Caki2 (cell line): Measurements from ENCODE around the gene ENTPD6. TPM values are rescaled to one million over a fixed set of nuclear protein-coding genes. Genes with fewer than 3 reads are reported as not detected.
"Not testable (repeated sequence)": the region's sequence is repeated elsewhere in the genome, so short reads cannot be mapped to it uniquely, and the experiment has no call there.

Experiments used
- DNase-seq: peaks from one replicate; pipeline ENCODE4 v3.0.0-alpha.2; 2015; ENCODE audit warnings: low read depth
- in situ Hi-C: cut with HindIII; loops from 2 replicates; pipeline ENCODE4 v1.10.0; 2016; ENCODE audit warnings: low sequenced_read_pairs, low pct_unique_long_range_greater_than_20kb, mixed read lengths
- total RNA-seq: library from RNA; depleted of rRNA; stranded (reverse); fragments of >200 nt; shearing (Covaris generic); gene quantifications from 2 replicates; pipeline ENCODE4 v1.2.3, GENCODE V29; 2014; ENCODE audit warnings: low replicate concordance

The ENTPD6 gene
- total RNA-seq, 1 experiment from 2014 or later = 122 TPM

DNA sequence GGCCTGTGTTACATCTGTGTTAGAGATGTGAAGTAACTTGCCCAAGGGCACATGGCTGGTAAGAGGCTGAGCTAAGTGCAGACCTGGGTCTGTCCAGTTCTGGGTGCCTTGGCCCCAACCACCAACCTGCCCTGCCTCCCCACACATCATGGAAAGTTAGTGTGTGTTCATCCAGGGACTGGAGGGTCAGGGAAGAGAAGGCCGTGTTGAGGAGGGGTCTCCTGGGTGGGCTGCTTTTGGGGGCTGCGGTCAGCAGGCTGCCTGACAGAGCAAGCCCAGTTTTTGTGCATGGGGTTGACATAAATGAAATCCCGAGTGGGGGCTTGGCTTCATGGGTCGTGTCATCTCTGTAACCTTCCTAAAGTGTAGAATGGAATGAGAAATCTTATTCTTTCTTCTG, 63.3 kb downstream of the ENTPD6 start:
- in situ Hi-C loops = no loop called here
- DNase-seq = no peak

DNA sequence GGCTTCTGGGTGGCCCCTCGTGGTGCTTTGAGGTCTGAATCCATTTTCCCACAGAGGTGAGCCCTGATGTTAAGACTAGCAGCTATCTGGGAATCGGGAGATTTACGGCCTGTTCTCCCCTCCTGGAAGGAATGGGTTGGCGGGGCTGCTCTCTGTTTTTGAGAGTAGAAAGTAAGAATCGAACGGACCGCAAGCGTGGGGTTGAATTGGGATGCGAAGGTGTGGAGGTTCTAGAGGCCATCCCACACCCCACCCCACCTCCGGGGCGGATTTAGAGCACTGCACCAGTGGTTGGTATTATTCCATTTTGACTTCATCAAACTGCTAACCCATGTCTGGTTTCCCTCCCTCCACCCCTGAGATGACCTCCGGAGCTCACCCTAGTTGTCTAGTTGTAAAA, 63.8 kb downstream of the ENTPD6 start:
- DNase-seq = no peak
- in situ Hi-C loops = no loop called here

DNA sequence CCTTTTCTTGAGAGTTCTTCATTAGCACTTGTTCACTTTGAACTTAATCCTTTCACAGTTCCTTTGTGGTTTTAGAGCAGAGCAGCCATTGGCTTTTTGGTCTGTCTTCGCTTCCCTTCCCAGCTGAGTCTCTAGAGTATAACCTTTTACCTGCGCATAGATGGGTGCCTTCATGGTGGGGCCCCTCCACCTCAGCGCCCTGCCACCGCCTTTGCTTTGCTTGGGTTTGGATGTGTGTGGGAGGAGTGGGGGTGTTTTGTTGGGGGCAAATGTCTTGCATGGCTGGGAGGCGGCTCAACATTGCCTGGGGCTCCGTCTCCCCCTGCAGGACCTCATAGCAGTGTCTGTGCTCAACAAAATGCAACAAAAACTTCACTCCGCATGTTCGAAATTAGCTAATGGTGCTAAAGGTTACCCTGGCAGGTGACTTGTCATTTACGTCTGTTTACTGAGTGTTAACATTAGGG, 64.3 kb downstream of the ENTPD6 start:
- in situ Hi-C loops = no loop called here
- no peak for DNase-seq

- DNase-seq, in situ Hi-C loops: not testable (repeated sequence)
Observed at GRCh38 chr20:25260770-25261437, 65.4 kb downstream of the ENTPD6 start.

DNA sequence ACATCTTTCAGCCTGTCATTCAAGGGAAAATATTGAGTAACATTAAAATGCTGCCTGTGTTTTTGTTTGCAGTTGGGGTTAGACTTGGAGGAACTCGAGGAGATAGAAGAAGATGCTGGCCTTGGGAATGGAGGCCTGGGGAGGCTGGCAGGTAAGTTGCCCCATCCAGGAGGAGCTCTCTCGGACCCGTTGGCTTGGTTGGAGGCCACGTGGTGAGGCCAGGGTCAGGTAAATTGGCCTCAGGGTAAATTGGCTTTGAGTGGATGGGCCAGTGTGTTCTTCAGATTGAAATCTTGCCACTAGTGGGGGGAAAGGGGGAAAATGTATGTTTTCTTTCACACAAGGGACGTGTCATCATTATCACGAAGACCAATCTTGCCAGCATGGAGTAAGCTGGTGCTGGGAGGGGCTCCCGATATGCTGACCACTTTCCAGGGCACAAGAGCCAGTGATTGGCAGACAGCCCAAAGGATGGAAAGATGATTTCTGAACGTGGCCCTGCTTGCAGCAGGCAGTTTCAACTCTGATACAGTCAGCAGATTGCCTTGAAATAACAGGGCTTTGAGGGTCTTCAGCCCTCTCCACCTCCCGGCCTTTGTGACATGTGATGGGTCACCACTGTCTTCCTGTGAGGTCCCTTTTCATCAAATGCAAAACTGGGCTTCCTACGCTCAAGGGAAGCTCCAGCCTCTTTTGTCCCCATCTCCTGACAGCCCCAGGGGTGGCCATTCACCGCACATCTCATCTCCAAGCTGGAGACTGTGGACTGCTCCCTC, 73.7 kb downstream of the ENTPD6 start:
- in situ Hi-C loops = no loop called here
- no peak for DNase-seq

GRCh38 chr20:25269833-25270170, 74.3 kb downstream of the ENTPD6 start:
- no peak for DNase-seq
- in situ Hi-C loops = no loop called here

- no peak for DNase-seq
- in situ Hi-C loops = no loop called here
Observed at GRCh38 chr20:25270829-25271251, 75.3 kb downstream of the ENTPD6 start.

- in situ Hi-C loops = no loop called here
- DNase-seq = no peak
Observed at GRCh38 chr20:25271486-25272222, 76.1 kb downstream of the ENTPD6 start.

- no peak for DNase-seq
- in situ Hi-C loops = no loop called here
Observed at GRCh38 chr20:25272223-25273000, 76.9 kb downstream of the ENTPD6 start.

GRCh38 chr20:25273046-25273445, 77.5 kb downstream of the ENTPD6 start:
- no peak for DNase-seq
- in situ Hi-C loops = no loop called here

GRCh38 chr20:25273541-25274358, 78.2 kb downstream of the ENTPD6 start:
- in situ Hi-C loops = no loop called here
- DNase-seq = no peak

GRCh38 chr20:25274481-25274880, 79.0 kb downstream of the ENTPD6 start:
- in situ Hi-C loops = no loop called here
- DNase-seq = no peak

DNA sequence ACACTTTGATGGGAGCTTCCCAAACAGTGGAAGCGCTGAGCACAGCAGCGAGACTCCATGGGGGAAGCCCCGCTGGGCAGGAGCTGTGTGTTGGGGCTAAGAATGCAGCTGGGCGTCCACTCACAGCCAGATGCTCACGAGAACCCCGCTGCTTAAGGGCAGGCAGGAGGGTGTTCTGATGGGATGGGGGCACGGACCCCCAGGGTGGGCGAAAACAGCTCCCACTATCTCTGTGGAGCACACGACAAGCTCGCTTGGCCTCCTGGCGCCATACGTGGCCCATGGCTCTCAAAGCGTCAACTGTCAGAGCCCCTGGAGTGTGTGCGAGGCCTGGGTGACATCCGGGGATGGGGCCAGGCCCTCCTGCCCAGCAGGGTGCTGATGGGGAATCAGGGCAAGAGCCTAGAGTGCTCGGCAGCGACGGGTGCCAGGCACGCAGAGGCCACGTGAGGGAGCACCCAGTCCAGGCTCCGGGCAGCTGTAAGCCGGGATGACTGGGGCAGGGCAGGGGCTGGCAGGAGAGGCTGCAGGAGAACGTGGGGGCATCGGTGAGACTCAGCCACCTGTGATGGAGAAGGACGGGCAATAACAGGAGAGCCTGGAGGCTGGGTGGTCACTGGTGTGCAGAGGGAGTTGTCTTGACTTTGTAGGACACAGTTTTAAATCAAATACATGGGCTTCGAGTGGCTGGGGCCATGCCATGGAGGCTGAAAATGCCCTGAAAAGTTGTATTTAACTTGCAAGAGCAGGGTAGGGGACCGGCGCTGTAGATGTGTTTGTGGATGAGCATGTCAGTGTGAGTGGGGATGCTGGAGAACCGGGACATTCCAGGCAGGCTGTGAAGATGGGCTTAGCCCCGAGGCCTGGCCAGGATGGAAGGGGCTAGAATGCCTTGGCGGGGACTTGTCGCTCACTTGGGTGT, 79.6 kb downstream of the ENTPD6 start:
- in situ Hi-C loops = no loop called here
- DNase-seq = no peak

DNA sequence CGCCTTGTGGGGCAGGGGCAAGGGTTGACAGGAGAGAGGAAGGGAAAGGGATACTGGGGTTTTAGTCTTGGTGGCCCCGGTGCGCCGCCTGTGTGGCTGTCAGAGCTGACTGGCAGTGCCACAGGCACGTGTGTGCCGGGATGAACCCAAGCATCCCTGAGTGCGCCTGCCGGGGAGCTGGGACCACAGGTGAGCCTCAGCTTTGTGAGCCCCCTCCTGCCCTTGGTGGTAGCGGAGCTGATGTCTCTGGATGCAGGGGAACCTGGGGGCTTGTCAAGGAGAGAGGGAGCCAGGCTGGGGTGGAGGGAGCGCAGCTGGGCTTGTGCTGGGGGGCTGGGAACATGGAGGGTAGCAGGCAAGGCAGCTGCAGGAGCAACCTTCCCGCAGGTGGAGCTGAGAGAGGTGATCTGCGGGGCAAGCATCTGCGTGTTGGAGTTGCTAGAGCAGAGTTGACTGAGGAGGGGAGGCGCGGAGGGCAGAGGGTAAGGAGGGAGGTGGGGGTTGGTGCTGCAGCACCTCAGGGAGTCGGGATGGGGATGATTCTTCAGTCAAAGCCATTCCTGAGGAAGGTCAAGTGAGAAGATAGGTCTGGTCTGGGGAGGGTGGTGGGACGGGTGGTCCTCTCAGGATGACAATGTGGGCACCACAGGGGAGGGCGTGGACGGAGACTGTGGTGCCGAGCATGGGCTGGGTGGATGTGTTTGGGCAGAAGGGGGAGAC, 80.5 kb downstream of the ENTPD6 start:
- in situ Hi-C loops = no loop called here
- no peak for DNase-seq
